ENCODE measurements around the gene MYOM3.

MYOM3 gene

DNA sequence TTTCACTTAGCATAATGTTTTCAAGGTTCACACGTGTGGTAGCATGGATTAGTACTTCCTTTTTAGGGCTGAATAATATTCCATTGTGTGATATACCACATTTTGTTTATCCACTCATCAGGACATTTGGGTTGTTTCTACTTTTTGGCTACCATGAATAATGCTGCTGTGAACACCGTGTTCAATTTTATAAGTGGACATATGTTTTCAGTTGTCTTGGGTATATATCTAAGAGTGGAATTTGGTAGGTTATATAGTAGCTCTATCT lies 27.2 kb upstream of the MYOM3 start:
- no peak for DNase-seq (ENCODE audit: extremely low read depth in 1 of 2, low read depth in 1 of 2)

- no peak for DNase-seq (ENCODE audit: extremely low read depth in 1 of 2, low read depth in 1 of 2)
These were observed 26.7 kb upstream of the MYOM3 start for GRCh38 chr1:24138476-24139221.

DNA sequence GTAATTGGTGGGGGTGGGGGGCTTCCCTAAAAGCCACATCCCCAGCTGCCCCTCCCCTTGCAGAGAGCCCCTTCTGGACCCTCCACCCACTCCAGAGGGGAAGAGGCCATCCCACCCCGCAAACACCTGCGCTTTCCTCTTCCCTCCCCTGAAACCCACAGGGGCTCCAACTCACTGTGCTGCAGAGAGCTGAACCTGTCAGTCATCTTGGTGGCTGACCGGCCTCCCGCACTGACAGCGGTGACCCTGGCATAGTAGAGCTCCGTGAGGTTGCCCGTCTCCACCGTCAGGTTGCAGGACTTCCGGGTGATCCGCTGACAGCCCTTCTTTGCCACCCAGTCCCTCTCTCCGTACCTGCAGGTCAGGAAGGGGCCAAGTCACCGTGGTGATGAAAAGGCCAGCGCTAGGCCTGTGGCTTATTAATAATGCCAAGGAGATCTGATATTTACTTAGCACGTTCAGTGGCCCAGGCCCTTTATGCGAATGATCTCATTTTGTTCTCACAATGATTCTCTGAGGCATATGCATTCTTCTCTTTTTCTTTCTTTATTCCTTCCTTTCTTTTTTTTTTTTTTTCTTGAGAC lies 25.1 kb upstream of the MYOM3 start:
- DNase-seq (ENCODE audit: extremely low read depth in 1 of 2, low read depth in 1 of 2), result no peak

DNA sequence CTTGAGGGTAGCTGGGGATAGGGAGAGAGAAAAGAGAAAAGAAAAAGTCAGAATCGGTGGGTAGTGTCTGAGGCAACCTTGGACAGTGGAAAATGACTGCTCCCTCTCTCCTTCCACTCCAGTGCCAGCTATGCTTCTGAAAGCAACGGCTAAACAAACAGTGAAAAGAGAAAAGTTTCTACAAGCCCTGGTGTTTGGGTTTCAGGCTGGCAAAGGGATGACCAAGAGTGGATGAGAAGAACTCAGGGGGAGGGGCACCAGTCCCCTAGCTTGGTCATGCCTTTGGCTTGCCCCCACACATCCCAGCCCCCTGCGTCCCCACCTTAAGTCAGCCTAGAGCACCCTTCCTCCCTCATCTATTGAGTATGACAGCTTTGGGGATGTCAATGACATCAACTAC lies 22.4 kb upstream of the MYOM3 start:
- DNase-seq (ENCODE audit: extremely low read depth in 1 of 2, low read depth in 1 of 2), result no peak

DNA sequence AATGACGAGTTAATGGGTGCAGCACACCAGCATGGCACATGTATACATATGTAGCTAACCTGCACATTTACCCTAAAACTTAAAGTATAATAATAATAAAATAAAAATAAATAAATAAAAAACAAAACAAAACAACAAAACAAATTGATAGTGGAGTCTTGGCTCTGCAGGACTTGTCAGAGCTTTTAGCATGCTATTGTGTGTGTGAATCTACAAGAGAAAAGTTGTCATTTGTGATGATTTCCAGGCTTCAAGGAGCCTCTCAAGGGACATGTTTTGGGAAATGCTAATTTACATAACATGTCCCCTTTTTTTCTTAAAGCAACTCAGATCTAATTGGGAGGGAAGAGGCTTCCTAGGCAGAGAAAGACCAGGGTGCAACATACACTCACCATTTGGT lies 21.9 kb upstream of the MYOM3 start:
- DNase-seq (ENCODE audit: extremely low read depth in 1 of 2, low read depth in 1 of 2), result no peak

GRCh38 chr1:24130385-24130784 lies 18.4 kb upstream of the MYOM3 start:
- DNase-seq (ENCODE audit: extremely low read depth in 1 of 2, low read depth in 1 of 2), result no peak

- no peak for DNase-seq (ENCODE audit: extremely low read depth in 1 of 2, low read depth in 1 of 2)
These were observed 15.9 kb upstream of the MYOM3 start for GRCh38 chr1:24127801-24128363.

DNA sequence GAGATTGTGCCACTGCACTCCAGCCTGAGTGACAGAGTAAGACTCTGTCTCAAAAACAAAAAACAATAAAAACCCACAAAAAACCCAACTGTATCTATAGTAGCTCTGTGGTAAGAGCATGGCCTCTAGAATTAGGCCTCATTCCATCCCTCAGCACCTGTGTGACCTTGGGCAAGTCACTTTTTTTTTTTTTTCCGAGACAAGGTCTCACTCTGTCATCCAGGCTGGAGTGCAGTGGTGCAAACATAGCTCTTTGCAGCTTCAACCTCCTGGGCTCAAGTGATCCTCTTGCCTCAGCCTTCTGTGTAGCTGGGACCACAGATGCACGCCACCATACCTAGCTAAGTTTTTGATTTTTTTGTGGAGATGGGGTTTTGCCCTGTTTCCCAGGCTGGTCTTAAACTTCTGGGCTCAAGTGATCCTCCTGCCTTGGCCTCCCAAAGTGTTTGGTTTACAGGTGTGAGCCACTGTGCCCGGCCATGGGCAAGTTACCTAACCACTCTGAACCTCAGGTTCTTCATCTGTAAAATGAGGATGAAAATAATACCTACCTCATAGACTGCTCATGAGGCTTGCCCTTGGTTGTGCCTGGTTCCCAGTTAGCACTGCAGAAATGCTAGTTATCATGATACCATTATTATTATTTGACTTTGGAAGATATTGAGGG lies 15.3 kb upstream of the MYOM3 start:
- no peak for DNase-seq (ENCODE audit: extremely low read depth in 1 of 2, low read depth in 1 of 2)

DNA sequence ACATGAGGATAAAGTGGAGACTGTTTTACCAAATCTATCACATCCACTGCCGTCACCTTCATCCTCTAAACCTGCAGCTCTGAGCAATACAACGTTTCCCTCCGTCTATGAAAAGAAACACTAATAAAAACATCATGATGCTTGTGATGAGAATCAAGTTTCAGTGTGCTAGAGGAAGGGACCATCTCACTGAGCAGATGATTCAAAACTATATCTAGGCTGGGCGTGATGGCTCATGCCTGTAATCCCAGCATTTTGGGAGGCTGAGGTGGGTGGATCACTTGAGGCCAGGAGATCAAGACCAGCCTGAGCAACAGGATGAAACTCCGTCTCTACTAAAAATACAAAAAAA lies 14.7 kb upstream of the MYOM3 start:
- DNase-seq (ENCODE audit: extremely low read depth in 1 of 2, low read depth in 1 of 2), result no peak

- no peak for DNase-seq (ENCODE audit: extremely low read depth in 1 of 2, low read depth in 1 of 2)
These were observed 14.2 kb upstream of the MYOM3 start for GRCh38 chr1:24126018-24126671.

- DNase-seq (ENCODE audit: extremely low read depth in 1 of 2, low read depth in 1 of 2), result no peak
These were observed 13.5 kb upstream of the MYOM3 start for GRCh38 chr1:24125456-24125855.

DNA sequence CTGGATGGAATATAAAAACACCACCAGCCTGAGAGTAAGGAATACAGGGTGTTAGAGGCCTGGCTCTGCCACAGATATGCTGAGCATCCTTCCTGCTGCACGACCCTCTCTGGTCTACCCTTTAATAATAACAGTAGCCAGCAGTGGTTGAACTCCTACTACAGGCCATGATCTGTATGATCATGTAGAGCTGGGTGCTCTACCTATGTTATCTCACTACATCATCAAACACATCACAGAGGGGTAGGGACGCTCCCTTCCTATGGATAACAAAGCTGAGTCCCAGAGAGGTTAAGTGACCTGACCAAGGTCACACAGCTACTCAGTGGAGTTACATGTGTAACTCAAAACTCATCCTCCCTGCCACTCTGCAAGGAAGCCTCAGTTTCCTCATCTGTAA lies 13.0 kb upstream of the MYOM3 start:
- no peak for DNase-seq (ENCODE audit: extremely low read depth in 1 of 2, low read depth in 1 of 2)

GRCh38 chr1:24123611-24124010 lies 11.7 kb upstream of the MYOM3 start:
- no peak for DNase-seq (ENCODE audit: extremely low read depth in 1 of 2, low read depth in 1 of 2)

- no peak for DNase-seq (ENCODE audit: extremely low read depth in 1 of 2, low read depth in 1 of 2)
These were observed 10.8 kb upstream of the MYOM3 start for GRCh38 chr1:24122776-24123175.

DNA sequence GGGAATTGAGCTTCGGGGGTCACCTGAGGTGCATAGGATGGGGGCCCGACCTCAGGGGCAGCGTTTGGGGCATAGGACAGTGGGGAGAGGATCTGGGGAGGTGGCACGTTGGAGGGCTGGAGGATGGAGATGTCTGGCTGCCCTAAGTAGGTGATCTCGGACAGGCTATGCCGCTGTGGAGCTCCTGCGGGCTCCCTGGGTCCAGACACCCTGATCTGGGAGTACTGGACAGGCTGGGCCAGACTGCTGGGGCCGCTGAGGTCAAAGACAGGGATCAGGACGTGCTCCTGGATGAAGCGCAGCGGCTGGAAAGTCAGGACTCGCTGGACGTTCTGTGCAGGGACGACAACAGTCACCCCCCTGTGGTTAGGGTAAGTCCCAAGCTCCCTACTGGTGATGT lies 9.5 kb upstream of the MYOM3 start:
- DNase-seq (ENCODE audit: extremely low read depth in 1 of 2, low read depth in 1 of 2), result no peak

GRCh38 chr1:24120965-24121364 lies 9.0 kb upstream of the MYOM3 start:
- DNase-seq (ENCODE audit: extremely low read depth in 1 of 2, low read depth in 1 of 2), result no peak

DNA sequence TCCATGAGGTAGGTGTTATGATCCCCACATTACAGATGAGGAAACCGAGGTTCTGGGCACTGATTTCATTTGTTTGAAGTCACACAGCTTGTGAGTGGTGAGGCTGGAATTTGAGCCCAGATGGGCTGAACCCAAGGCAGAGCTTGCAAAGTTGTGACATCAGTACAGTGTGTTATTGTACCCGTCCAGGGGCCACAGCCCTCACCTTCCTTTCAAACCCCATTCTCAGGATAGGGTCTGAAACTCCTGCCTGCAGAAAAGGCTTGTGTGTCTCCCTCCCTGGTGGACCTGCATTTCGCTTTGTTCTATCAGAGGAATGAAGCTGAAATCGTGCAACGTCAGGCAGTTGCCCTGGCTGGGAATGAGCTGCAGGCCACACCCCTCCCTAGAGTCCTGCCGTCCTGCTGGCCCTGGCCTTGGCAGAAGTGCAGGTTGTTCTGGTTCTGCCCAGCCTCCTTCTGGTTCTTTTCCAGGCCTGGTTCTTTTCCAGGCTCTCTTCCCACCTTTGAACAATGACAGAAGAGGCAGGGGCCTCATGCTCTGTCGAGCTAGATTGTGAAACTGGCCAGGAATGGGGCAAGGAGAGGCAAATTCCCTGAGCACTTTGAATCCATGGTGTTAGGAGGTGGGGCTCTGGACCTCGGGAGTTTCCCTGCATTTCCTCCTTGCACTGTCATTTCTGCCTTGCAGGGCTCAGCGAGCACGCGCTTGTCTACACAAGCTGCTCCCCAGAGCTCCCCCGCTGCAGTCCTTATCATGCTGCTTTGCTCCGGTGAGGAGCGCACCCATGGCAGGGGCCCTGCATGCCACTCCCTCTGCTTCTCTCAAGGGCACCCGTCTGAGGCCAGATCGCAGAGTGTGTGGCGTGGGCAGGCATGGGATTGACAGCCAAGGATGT lies 8.2 kb upstream of the MYOM3 start:
- DNase-seq (ENCODE audit: extremely low read depth in 1 of 2, low read depth in 1 of 2), result no peak

GRCh38 chr1:24119489-24119858 lies 7.5 kb upstream of the MYOM3 start:
- no peak for DNase-seq (ENCODE audit: extremely low read depth in 1 of 2, low read depth in 1 of 2)

DNA sequence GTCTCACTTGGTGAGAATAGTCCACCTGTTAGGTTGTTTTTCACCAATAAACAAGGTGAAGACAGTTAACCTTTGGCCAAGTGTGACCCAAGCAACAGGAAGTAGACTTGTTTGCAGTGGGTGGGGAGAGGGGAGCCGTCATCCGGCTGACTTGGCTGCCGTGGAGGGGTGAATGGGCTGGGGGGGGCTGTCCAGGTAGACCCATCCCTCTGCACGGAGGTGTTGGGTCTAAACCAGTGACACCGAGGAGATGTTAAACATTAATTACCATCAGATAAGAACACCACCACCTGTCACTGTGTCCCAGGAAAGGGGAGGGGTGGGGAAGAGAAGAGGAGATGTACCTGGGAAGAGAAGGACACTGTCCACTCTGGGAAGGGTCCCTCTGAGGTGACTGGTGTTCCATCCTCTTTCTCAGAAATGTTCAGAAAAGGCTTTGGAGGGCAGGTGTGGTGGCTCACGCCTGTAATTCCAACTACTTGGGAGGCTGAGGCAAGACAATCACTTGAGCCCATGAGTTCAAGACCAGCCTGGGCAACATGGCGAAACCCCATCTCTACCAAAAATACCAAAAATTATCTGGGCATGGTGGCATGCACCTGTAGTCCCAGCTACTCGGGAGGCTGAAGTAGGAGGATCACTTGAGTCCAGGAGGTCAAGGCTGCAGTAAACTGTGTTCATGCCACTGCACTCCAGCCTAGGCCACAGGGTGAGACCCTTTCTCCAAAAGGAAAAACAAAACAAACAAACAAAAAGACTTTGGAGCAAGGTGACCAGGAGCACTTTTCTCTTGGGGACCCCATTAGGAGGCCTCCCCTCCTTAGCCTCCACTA lies 6.7 kb upstream of the MYOM3 start:
- no peak for DNase-seq (ENCODE audit: extremely low read depth in 1 of 2, low read depth in 1 of 2)

All from stimulated activated CD8-positive, alpha-beta memory T cell treated with anti-CD3 and anti-CD28 coated beads, Interleukin-7, amount 100 ng/mL, for 48 hours (primary cell).